GM19397 (cell line): Measurements from ENCODE around the gene TIMMDC1.
"Not testable (repeated sequence)": the region's sequence is repeated elsewhere in the genome, so short reads cannot be mapped to it uniquely, and the experiment has no call there.

Experiments
- ATAC-seq: cut with Tn5 transposase; IDR thresholded peaks from one replicate; pipeline ENCODE4 v1.9.1; 2021; ENCODE audit warnings: mild to moderate bottlenecking, moderate library complexity; ENCODE audit not compliant: unreplicated experiment

Gene TIMMDC1

DNA sequence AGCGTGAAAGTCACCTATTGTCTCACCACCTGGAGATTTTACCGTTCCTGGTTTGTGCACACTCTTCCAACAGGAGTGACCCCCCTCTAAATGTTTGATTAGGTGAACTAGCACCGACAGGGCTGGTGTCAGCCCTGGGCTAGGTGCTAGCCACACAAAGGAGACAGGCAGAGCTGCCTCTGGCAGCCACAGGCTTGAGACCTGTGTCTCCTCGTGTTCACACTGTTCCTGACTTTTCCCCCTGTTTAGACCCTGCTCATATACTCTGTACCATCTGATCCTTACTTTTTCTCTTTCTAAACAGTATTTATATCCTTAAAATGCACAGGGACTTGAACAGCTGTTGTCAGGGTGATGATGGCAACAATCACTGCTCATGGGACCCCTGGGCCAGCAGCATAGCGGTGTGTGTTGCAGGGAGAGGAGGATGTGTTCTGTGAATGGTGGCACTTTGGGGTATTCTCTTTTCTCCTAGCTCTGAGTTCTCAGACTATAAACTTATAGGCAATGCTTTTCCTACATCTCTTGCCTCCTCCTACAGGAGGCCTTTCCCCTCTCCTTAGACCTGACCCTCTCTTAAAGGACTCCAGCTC is 55.6 kb downstream of the TIMMDC1 start:
- no peak for ATAC-seq

- no peak for ATAC-seq
Observed at GRCh38 chr3:119555309-119555735, 57.0 kb downstream of the TIMMDC1 start.

DNA sequence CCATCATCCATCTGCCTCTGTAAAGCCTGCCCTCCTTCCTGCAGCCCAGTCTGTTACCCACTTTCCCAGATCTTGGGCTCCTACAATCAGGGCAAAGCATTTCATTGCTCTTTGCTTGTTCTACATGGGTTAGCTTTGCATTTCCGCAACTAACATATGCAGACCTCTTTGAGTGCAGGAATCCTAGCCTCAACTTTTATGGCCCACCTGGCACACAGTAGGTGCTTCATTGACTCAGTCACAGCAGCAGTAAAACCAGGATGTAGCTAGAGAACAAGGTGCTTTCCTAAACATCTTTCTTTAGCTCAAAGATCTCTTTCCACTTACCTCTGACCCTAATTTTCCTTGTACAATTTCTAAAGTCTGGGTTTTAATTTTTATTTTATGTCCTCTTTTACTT is 57.6 kb downstream of the TIMMDC1 start:
- ATAC-seq, result no peak

- no peak for ATAC-seq
Observed at GRCh38 chr3:119557192-119557876, 59.0 kb downstream of the TIMMDC1 start.

GRCh38 chr3:119557877-119558269 is 59.5 kb downstream of the TIMMDC1 start:
- no peak for ATAC-seq

DNA sequence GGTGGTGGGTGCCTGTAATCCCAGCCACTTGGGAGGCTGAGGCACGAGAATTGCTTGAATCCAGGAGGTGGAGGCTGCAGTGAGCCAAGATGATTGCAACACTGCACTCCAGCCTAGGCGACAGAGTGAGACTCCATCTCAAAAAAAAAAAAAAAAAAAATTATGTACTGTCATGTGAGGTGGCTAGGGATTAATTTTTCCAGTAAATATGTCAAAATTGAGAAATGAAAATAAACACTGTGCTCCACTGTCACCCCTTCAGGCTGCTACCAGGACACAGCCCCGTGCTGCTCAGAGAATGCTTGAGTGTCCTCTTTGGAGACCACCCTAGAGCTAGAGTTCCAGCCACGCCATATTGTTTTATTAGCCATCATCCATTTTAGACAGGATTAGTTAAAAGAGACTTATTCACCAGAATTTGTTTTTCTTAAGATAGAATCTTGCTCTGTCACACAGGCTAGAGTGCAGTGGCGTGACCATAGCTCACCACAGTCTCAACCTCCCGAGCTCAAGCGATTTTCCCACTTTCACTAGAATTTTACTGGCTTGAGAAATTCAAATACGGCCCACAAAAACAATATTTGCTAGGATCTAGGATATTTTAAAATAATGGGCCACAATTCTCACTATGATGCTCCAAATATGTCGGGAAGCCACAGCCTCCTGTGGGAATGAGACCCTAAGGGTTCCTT is 60.4 kb downstream of the TIMMDC1 start:
- no peak for ATAC-seq

DNA sequence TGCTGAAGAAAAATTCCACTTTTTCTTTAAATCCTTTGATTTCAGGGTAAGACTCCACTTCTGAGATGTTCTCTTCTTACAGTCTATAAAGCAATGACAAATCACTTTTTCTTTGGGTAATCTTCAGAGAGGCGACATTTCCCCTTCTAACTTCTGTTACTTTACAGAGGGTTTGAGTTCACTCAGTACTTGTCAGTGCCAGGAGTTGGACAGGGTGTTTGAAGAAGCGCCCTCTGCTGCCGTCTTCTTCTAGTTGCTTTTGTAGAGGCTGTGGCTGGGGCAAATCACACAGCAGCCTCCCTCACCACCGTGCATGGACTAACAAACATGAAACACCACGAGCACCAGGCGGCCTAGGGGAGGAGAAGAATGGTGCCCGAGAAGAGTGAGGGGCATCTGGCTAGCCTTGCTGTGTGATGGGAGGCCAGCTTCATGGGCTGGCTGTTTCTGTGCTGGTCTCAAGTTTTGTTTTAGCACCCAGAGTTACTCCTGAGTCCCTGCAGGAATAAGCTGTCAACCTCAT is 61.2 kb downstream of the TIMMDC1 start, which contains the start of gene CD80:
Gene CD80 (minus strand): TSS at position 174 of the 523 bp plus-strand sequence. CDS start 1,886 bp downstream, outside the sequence.
- ATAC-seq, result peak; percentile 54

DNA sequence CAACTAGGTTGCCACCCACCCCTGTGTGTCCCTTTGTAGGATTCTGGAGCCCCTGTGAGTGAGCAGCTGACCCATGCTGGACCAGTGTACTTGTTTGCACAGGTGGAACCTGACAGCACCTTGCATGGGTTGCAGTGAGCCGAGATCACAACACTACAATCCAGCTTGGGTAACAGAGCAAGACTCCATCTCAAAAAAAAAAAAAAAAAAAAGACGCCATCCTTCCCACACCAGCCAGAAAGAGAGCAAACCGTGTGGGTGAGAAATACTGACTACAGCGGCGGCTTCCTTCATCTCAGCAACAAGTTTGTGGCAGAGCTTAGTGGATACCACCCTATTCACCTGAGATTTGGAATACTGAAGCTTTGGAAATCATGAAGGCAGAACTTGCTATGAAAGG is 61.8 kb downstream of the TIMMDC1 start:
- ATAC-seq, result no peak

- peak; percentile 74 for ATAC-seq
Observed at GRCh38 chr3:119562307-119562961, 64.1 kb downstream of the TIMMDC1 start.

DNA sequence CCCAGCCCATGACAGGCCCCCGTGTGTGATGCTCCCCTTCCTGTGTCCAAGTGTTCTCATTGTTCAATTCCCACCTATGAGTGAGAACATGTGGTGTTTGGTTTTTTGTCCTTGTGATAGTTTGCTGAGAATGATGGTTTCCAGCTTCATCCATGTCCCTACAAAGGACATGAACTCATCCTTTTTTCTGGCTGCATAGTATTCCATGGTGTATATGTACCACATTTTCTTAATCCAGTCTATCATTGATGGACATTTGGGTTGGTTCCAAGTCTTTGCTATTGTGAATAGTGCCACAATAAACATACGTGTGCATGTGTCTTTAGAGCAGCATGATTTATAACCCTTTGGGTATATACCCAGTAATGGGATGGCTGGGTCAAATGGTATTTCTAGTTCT is 65.0 kb downstream of the TIMMDC1 start:
- ATAC-seq, result not testable (repeated sequence)

- ATAC-seq, result no peak
Observed at GRCh38 chr3:119569156-119569555, 70.8 kb downstream of the TIMMDC1 start.

- no peak for ATAC-seq
Observed at GRCh38 chr3:119570229-119570628, 71.9 kb downstream of the TIMMDC1 start.

DNA sequence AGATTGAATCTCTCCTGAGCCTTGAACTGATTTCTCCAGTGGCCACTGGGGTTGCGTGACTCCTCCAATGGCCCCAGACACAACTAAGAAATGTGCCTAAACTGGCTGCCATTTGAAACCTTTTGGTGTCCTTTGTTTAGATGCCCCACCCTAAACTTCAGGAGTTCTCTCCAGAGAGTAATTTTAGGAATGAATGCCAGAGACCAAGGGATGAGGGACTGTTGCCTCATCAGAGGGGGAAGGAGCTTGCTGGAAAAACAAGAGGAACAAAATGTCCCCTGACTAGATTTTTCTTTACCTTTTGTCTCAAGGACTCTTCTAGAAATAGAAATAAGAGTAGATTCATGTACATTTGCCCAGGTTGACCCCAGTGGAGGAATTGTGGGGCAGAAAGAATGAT is 72.9 kb downstream of the TIMMDC1 start:
- ATAC-seq, result no peak

DNA sequence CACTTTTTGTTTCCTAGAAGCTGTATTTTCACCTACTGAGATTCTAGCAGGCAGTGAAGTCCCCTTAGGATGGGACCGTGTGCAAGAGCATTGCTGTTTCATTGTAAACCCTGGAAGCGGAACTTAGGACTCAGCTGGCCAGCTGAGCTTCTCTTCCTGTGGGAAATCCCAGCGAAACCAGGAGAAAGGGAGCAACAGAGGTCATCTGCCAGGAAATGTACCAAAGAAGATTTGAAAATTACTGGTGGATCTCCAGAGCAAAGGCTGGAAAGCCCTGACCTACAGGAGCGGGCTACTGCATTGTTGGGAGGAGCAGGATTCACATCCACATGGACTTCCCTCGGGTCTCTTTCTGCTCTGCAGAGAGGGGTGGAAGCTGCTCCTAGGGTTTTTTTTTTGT is 73.3 kb downstream of the TIMMDC1 start:
- no peak for ATAC-seq
